Stomach (tissue), 19 donors: Measurements from ENCODE around the gene CFAP46. TPM values are rescaled to one million over a fixed set of nuclear protein-coding genes. Genes with fewer than 3 reads are reported as not detected.

Source experiments
- DNase-seq, 2 donors: peaks; one replicate each; pipeline versions ENCODE4 v3.0.0 to v3.0.0-alpha.2; 2013 to 2019
- H3K27ac ChIP-seq, 5 donors: fragments of 200-600 bp in 4 of 5; sonication (generic) in 4 of 5; one replicate each; pipeline ENCODE4 v1.5.1; 2013 to 2019; ENCODE audit warnings: mild to moderate bottlenecking in 1 of 5, moderate library complexity in 1 of 5
- H3K27me3 ChIP-seq, 3 donors: fragments of 200-600 bp; sonication (generic); one replicate each; pipeline ENCODE4 v1.5.1; 2017 to 2019; ENCODE audit warnings: mixed run types in 1 of 3
- H3K36me3 ChIP-seq, 4 donors: fragments of 200-600 bp; sonication (generic); 1 replicate in 3 of 4; 2 replicates in 1 of 4; pipeline ENCODE4 v1.5.1; 2016 to 2019
- H3K4me1 ChIP-seq, 4 donors: fragments of 200-600 bp; sonication (generic); one replicate each; pipeline ENCODE4 v1.5.1; 2016 to 2019
- H3K4me3 ChIP-seq, 4 donors: fragments of 200-600 bp; sonication (generic) in 3 of 4; one replicate each; pipeline ENCODE4 v1.5.1; 2016 to 2019; ENCODE audit warnings: mild to moderate bottlenecking in 1 of 4
- H3K9me3 ChIP-seq, 4 donors: fragments of 200-600 bp; sonication (generic); one replicate each; pipeline ENCODE4 v1.5.1; 2016 to 2019
- CTCF ChIP-seq, 7 experiments: fragments of 450-650 bp in 4 of 7; fragments of 200-600 bp in 3 of 7; sonication (generic) in 3 of 7; IDR thresholded peaks; one replicate each; pipeline ENCODE4 v1.5.1; 2016 to 2019; ENCODE audit warnings: antibody characterized with exemption in 7 of 7, control low read depth in 2 of 7, mild to moderate bottlenecking in 1 of 7
- EP300 ChIP-seq: sonication (generic); formaldehyde crosslinking; IDR thresholded peaks from one replicate; pipeline ENCODE4 v1.6.1; 2017; ENCODE audit warnings: antibody characterized with exemption
- POLR2A ChIP-seq, 4 donors: fragments of 450-650 bp; IDR thresholded peaks; one replicate each; pipeline ENCODE4 v1.6.1; 2016; ENCODE audit warnings: antibody characterized with exemption in 4 of 4, control low read depth in 2 of 4, mild to moderate bottlenecking in 1 of 4, moderate library complexity in 1 of 4
- POLR2AphosphoS5 ChIP-seq, 3 donors: sonication (generic); formaldehyde crosslinking; IDR thresholded peaks; one replicate each; pipeline ENCODE4 v1.6.1; 2016; ENCODE audit warnings: antibody characterized with exemption in 3 of 3
- WGBS, 5 donors: extraction: QIAGEN DNeasy Blood & Tissue Kit in 3 of 5; methylation state at CpG; one replicate each; pipeline versions ENCODE4 v1.1.5 to v1.1.7; 2013 to 2018; 5-methylcytosine and 5-hydroxymethylcytosine counted together
- intact Hi-C: fragments of 100-400 bp; cut with DNase I; formaldehyde crosslinking; loops from one replicate; pipeline ENCODE4 v1.15.1; 2023; ENCODE audit warnings: low total_unique reads
- long read RNA-seq, 10 donors: transcript quantifications; one replicate each; lab custom pipeline, GENCODE V29; 2026
- polyA plus RNA-seq, 3 donors: library from polyadenylated mRNA; stranded (reverse); fragments of 200-250 nt; gene quantifications; one replicate each; pipeline ENCODE4 v1.2.3, GENCODE V29; 2013
- total RNA-seq, 5 donors: library from RNA; depleted of rRNA; stranded (reverse); fragments of >200 nt; gene quantifications; one replicate each; pipeline versions ENCODE4 v1.1.0 to v1.2.3, GENCODE V29; 2014 to 2016
- donor health status: healthy with polysubstance abuse.
- donor health status: Bipolar disorder and iron deficiency.
- donor health status: healthy.

The CFAP46 gene
- total RNA-seq (1 to 10 TPM in 2 of 5 donors, under 1 TPM in 2, not detected in 1; under 0.01 to 2.3 (median 0.97) TPM), polyA plus RNA-seq (1 to 10 TPM in 2 of 3 donors, under 1 TPM in 1; 0.50 to 5.8 (median 2.5) TPM)
- long read RNA-seq, donor 1: 0 reads
- long read RNA-seq, donor 2: 0 reads
- long read RNA-seq, donor 3, partial matches to known transcripts: 18 of 18 reads
- long read RNA-seq, donor 3, other reads (novel, unspliced or antisense): 0 of 18 reads
- long read RNA-seq, donor 4: 0 reads
- long read RNA-seq, donor 5: 0 reads
- long read RNA-seq, donor 6, partial matches to known transcripts: 8 of 8 reads
- long read RNA-seq, donor 6, other reads (novel, unspliced or antisense): 0 of 8 reads
- long read RNA-seq, donor 7: 0 reads
- long read RNA-seq, donor 8: 0 reads
- long read RNA-seq, donor 9: 0 reads
- long read RNA-seq, donor 10: 0 reads

GRCh38 chr10:132942101-132943057 lies at the start of gene CFAP46:
TSS of gene CFAP46 (minus strand) at chr10:132942570. CDS start at chr10:132942484, 86 bp downstream.
- 2 to 4% (median 2%) methylated on average over 34 to 90 of the region's 90 CpGs for WGBS, 5 donors
- intact Hi-C loops: no loop called here

GRCh38 chr10:132991706-132992432 lies 49.5 kb upstream of the CFAP46 start:
- no peaks in the 10 kb centered on the region for H3K9me3 ChIP-seq
- H3K27me3 ChIP-seq: peaks cover 0 to 55% (median 16%) of the 10 kb centered on the region in 3 donors
- DNase-seq: no peak
- H3K4me3 ChIP-seq: no peak overlapping the region
- no peak overlapping the region for H3K27ac ChIP-seq
- no peak for TF ChIP-seq POLR2AphosphoS5 (IDR thresholded peaks at IDR 0.05)
- intact Hi-C loops: no loop called here
- peaks cover 0 to 7% (median 0%) of the 10 kb centered on the region in 4 donors for H3K4me1 ChIP-seq
- 61 to 82% (median 69%) methylated on average over 12 to 20 of the region's 20 CpGs for WGBS, 5 donors
- H3K36me3 ChIP-seq: no peaks in the 10 kb centered on the region

More at GRCh38 chr10:132942101-132943057, at the start of gene CFAP46:
- TF ChIP-seq POLR2A (IDR thresholded peaks at IDR 0.05): no peak
- TF ChIP-seq EP300: no peak
- no peak for TF ChIP-seq CTCF (IDR thresholded peaks at IDR 0.05)
- peak in 1 of 3 donors; percentile 50 for TF ChIP-seq POLR2AphosphoS5 (IDR thresholded peaks at IDR 0.05)
- DNase-seq: peak; percentile 62 to 87
- H3K4me3 ChIP-seq: peak within 1 kb of the TSS; percentile 42 to 70 (median 56)
- H3K36me3 ChIP-seq: no peaks in the 10 kb centered on the region
- peaks cover 6 to 19% (median 18%) of the 10 kb centered on the region in 4 donors for H3K4me1 ChIP-seq
- no peaks in the 10 kb centered on the region for H3K9me3 ChIP-seq
- peak within 1 kb of the TSS in 1 of 5 donors; percentile 24 for H3K27ac ChIP-seq
- peaks cover 3 to 82% (median 34%) of the 10 kb centered on the region in 3 donors for H3K27me3 ChIP-seq

- DNase-seq: peak in 1 of 2 donors; percentile 23
- no peaks in the 10 kb centered on the region for H3K9me3 ChIP-seq
- no peak overlapping the region for H3K27ac ChIP-seq
- peaks cover 0 to 7% (median 0%) of the 10 kb centered on the region in 4 donors for H3K4me1 ChIP-seq
- intact Hi-C loops: no loop called here
- 73 to 81% (median 77%) methylated on average over 27 to 32 of the region's 32 CpGs for WGBS, 5 donors
- TF ChIP-seq POLR2AphosphoS5 (IDR thresholded peaks at IDR 0.05) (no peak), CTCF (IDR thresholded peaks at IDR 0.05) (no peak), EP300 (no peak), POLR2A (IDR thresholded peaks at IDR 0.05) (no peak)
- no peaks in the 10 kb centered on the region for H3K36me3 ChIP-seq
- peaks cover 0 to 61% (median 16%) of the 10 kb centered on the region in 3 donors for H3K27me3 ChIP-seq
- no peak overlapping the region for H3K4me3 ChIP-seq
These were observed 48.5 kb upstream of the CFAP46 start for GRCh38 chr10:132990684-132991545.
